ENCODE results near the gene MRTFA. TPM values are rescaled to one million over a fixed set of nuclear protein-coding genes. Genes with fewer than 3 reads are reported as not detected.

The MRTFA gene
- total RNA-seq, 1 experiment from 2014 or later: 28.0 TPM

DNA sequence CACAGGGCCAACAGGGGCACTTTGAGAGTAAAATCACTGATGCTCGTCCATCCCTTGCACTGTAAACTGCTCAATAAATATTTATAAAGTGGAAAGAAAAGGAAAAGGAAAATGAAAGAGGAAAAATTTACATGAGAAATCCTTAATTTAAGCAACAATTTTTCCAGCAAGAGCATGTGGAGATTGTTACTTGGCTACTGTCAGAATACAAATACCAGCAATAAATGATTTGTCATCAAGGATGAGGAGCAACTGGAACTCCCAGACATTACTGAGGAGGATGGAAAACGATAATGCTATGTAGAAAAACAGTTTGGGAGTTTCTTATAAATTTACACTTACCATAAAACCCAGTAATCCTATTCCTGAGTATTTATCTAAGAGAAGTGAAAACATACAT, 143.1 kb downstream of the MRTFA start (continued):
- no peak for TF ChIP-seq YY1 (IDR thresholded peaks at IDR 0.05; ENCODE audit: extremely low read depth, insufficient replicate concordance, low read depth, low read length)
- no peak for TF ChIP-seq TCF7L2 (IDR thresholded peaks at IDR 0.05; ENCODE audit: borderline replicate concordance, extremely low read depth, insufficient read depth, insufficient read length)
- TF ChIP-seq, protein P1, sequence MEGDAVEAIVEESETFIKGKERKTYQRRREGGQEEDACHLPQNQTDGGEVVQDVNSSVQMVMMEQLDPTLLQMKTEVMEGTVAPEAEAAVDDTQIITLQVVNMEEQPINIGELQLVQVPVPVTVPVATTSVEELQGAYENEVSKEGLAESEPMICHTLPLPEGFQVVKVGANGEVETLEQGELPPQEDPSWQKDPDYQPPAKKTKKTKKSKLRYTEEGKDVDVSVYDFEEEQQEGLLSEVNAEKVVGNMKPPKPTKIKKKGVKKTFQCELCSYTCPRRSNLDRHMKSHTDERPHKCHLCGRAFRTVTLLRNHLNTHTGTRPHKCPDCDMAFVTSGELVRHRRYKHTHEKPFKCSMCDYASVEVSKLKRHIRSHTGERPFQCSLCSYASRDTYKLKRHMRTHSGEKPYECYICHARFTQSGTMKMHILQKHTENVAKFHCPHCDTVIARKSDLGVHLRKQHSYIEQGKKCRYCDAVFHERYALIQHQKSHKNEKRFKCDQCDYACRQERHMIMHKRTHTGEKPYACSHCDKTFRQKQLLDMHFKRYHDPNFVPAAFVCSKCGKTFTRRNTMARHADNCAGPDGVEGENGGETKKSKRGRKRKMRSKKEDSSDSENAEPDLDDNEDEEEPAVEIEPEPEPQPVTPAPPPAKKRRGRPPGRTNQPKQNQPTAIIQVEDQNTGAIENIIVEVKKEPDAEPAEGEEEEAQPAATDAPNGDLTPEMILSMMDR (IDR thresholded peaks at IDR 0.05 in 2 of 3, conservative IDR thresholded peaks at IDR 0.05 in 1 of 3; ENCODE audit: borderline replicate concordance in 1 of 3, insufficient read depth in 1 of 3, low read depth in 2 of 3, low read length in 2 of 3): no peak

DNA sequence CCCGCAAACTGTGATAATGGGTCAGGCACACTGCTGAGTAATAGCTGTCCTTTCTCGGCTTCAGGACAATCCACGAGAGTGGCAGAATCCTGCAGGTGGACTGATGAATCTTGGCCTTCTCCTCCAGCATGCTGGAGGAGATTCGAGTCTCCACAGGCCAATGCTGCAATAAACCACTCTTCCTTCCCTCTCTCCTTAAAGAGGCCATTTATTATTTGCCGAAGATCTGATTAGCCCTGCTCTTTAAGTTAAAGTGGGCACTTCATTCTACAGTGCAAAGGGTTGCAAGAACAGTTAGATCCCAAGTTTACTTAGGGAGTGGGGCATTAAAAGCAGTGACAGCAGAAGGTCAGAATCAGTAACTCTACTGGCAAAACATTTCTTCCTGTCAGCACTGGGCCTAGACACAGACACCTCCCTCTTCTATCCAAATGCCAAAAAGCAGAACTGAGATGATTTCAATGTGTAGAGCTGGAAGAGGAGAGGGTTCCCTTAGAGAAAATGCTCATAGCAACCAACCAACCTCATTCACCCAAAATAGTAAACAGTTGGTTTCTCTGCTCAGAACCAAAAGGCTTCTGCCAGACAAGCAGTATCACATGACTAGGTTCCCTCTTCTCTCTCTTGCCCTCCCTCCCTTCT, 144.4 kb downstream of the MRTFA start:
- TF ChIP-seq POLR2AphosphoS5 (IDR thresholded peaks at IDR 0.05; ENCODE audit: low read depth, low read length) (no peak), CEBPB (IDR thresholded peaks at IDR 0.05; ENCODE audit: low read depth) (no peak), JUND (IDR thresholded peaks at IDR 0.05) (no peak), FOSL1 (IDR thresholded peaks at IDR 0.05; ENCODE audit: low read depth) (no peak), ZNF274 (IDR thresholded peaks at IDR 0.05; ENCODE audit: low read depth, low read length) (no peak), EGR1 (IDR thresholded peaks at IDR 0.05; ENCODE audit: low read depth) (no peak), ZFX (IDR thresholded peaks at IDR 0.05) (no peak), RAD21 (IDR thresholded peaks at IDR 0.05; ENCODE audit: low read depth) (no peak), SIN3A (IDR thresholded peaks at IDR 0.05; ENCODE audit: low read depth) (no peak), EZH2 (IDR thresholded peaks at IDR 0.05) (no peak), POLR2A (IDR thresholded peaks at IDR 0.05; ENCODE audit: borderline replicate concordance, extremely low read depth, insufficient read depth, insufficient read length) (no peak), EZH2phosphoT487 (IDR thresholded peaks at IDR 0.05; ENCODE audit: borderline replicate concordance) (no peak), ELF1 (IDR thresholded peaks at IDR 0.05; ENCODE audit: borderline replicate concordance, low read depth) (no peak), YY1 (IDR thresholded peaks at IDR 0.05; ENCODE audit: extremely low read depth, insufficient replicate concordance, low read depth, low read length) (no peak)
- TF ChIP-seq, protein P1 (IDR thresholded peaks at IDR 0.05 in 2 of 3, conservative IDR thresholded peaks at IDR 0.05 in 1 of 3; ENCODE audit: borderline replicate concordance in 1 of 3, insufficient read depth in 1 of 3, low read depth in 2 of 3, low read length in 2 of 3): no peak
- TF ChIP-seq, protein P2, sequence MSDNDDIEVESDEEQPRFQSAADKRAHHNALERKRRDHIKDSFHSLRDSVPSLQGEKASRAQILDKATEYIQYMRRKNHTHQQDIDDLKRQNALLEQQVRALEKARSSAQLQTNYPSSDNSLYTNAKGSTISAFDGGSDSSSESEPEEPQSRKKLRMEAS (IDR thresholded peaks at IDR 0.05): no peak
- intact Hi-C loops (cut with micrococcal nuclease): no loop called here
- DNase-seq (ENCODE audit: low read depth, low spot score) (no peak), ATAC-seq (no peak)
- Histone ChIP-seq H3K27ac (ENCODE audit: low read depth, low read length) (no peak overlapping the region), H3K4me3 (replicated peaks in 1 of 2; ENCODE audit: low read depth in 1 of 2, low read length in 2 of 2) (no peak overlapping the region), H3K9me2 (ENCODE audit: insufficient read depth) (no peaks in the 10 kb centered on the region), H4K20me1 (ENCODE audit: insufficient read depth) (no peaks in the 10 kb centered on the region), H3K27me3 (ENCODE audit: insufficient read depth, low read length) (no peaks in the 10 kb centered on the region), H3K36me3 (ENCODE audit: control insufficient read depth in 1 of 2, insufficient read depth in 2 of 2, low read length in 2 of 2) (no peaks in the 10 kb centered on the region), H3K4me2 (ENCODE audit: low read length) (no peak overlapping the region), H3K9me3 (ENCODE audit: control insufficient read depth in 1 of 2, insufficient read depth in 1 of 2, low read depth in 1 of 2, low read length in 2 of 2) (no peaks in the 10 kb centered on the region), H2AFZ (ENCODE audit: low read depth, low read length, poor library complexity, severe bottlenecking) (no peak overlapping the region), H3K79me2 (ENCODE audit: insufficient read depth, low read length) (no peaks in the 10 kb centered on the region), H3K4me1 (ENCODE audit: control insufficient read depth in 1 of 2, insufficient read depth in 2 of 2, low read length in 2 of 2) (peaks cover 0 to 3% of the 10 kb centered on the region in 2 experiments; a peak in 1 of 4 replicates), H3K9ac (ENCODE audit: low read length) (no peak overlapping the region)
- RAD21 ChIA-PET (ENCODE audit: low non-redundant PET in 1 of 2, low total read pairs in 2 of 2, uncharacterized antibody in 2 of 2, unreplicated experiment in 2 of 2): no interaction called here
- no TSS peak for BruUV-seq (replicated peaks)
- CTCF ChIA-PET: interaction anchor here (0.8 kb wide), 1 partner anchor 289 kb away, joined by 3 read pairs; no protein-coding TSS in a partner anchor
- POLR2A ChIA-PET: no interaction called here
